SK-N-SH treated with all-trans-retinoic acid at 6 μM for 48 hours (cell line): ENCODE data around the gene OR4E2.

Experiments
- ATAC-seq: fragments of 200-7000 bp; cut with Tn5 transposase; 3 replicates; pipeline ENCODE4 v1.9.1; 2020; ENCODE audit warnings: mild to moderate bottlenecking, moderate library complexity
- ARNTL ChIP-seq: fragments of 450-650 bp; formaldehyde crosslinking; IDR thresholded peaks from 2 replicates; pipeline ENCODE4 v1.5.0; 2020; ENCODE audit warnings: low read depth, mild to moderate bottlenecking, moderate library complexity, borderline replicate concordance
- BACH2 ChIP-seq: fragments of 250-450 bp; sonication (Bioruptor Pico); IDR thresholded peaks from 2 replicates; pipeline ENCODE4 v1.9.0; 2021; ENCODE audit warnings: mild to moderate bottlenecking, borderline replicate concordance
- CSDC2 ChIP-seq: fragments of 250-450 bp; sonication (Bioruptor Pico); IDR thresholded peaks from 2 replicates; pipeline ENCODE4 v1.5.0; 2020; ENCODE audit warnings: mild to moderate bottlenecking, moderate library complexity
- ESRRG ChIP-seq: fragments of 250-450 bp; sonication (Bioruptor Pico); IDR thresholded peaks from 2 replicates; pipeline ENCODE4 v1.6.1; 2021; ENCODE audit warnings: mild to moderate bottlenecking
- GLIS3 ChIP-seq: fragments of 250-450 bp; sonication (Bioruptor Pico); IDR thresholded peaks from 2 replicates; pipeline ENCODE4 v1.5.0; 2020; ENCODE audit warnings: mild to moderate bottlenecking, moderate library complexity
- ISL1 ChIP-seq: fragments of 250-450 bp; sonication (Bioruptor Pico); IDR thresholded peaks from 2 replicates; pipeline ENCODE4 v2.1.2; 2022; ENCODE audit warnings: mild to moderate bottlenecking, moderate library complexity
- OSR1 ChIP-seq: fragments of 250-450 bp; sonication (Bioruptor Pico); IDR thresholded peaks from 2 replicates; pipeline ENCODE4 v1.8.0; 2022; ENCODE audit warnings: moderate library complexity, mild to moderate bottlenecking, inconsistent platforms
- PPARA ChIP-seq: fragments of 250-450 bp; sonication (Bioruptor Pico); IDR thresholded peaks from 2 replicates; pipeline ENCODE4 v1.5.0; 2020; ENCODE audit warnings: mild to moderate bottlenecking, borderline replicate concordance
- SNAI2 ChIP-seq: fragments of 250-450 bp; sonication (Bioruptor Pico); IDR thresholded peaks from 2 replicates; pipeline ENCODE4 v1.5.0; 2020; ENCODE audit warnings: mild to moderate bottlenecking, moderate library complexity
- TCF4 ChIP-seq: fragments of 250-450 bp; sonication (Bioruptor Pico); IDR thresholded peaks from 2 replicates; pipeline ENCODE4 v1.8.0; 2021; ENCODE audit warnings: mild to moderate bottlenecking, moderate library complexity, borderline replicate concordance
- TOX ChIP-seq: fragments of 250-450 bp; sonication (Bioruptor Pico); IDR thresholded peaks from 2 replicates; pipeline ENCODE4 v1.8.0; 2021; ENCODE audit warnings: mild to moderate bottlenecking, moderate library complexity, borderline replicate concordance
- TSHZ2 ChIP-seq: fragments of 250-450 bp; sonication (Bioruptor Pico); IDR thresholded peaks from 2 replicates; pipeline ENCODE4 v1.5.0; 2020; ENCODE audit warnings: mild to moderate bottlenecking, moderate library complexity
- ZC3H10 ChIP-seq: fragments of 250-450 bp; sonication (Bioruptor Pico); IDR thresholded peaks from 2 replicates; pipeline ENCODE4 v1.5.1; 2021; ENCODE audit warnings: mild to moderate bottlenecking, moderate library complexity
- ZFP3 ChIP-seq: fragments of 250-450 bp; sonication (Bioruptor Pico); IDR thresholded peaks from 2 replicates; pipeline ENCODE4 v1.5.0; 2020; ENCODE audit warnings: mild to moderate bottlenecking, moderate library complexity
- ZFP30 ChIP-seq: fragments of 450-650 bp; formaldehyde crosslinking; IDR thresholded peaks from 2 replicates; pipeline ENCODE4 v1.5.0; 2022; ENCODE audit warnings: mild to moderate bottlenecking, moderate library complexity
- ZNF70 ChIP-seq: fragments of 450-650 bp; formaldehyde crosslinking; IDR thresholded peaks from 2 replicates; pipeline ENCODE4 v1.5.0; 2020; ENCODE audit warnings: mild to moderate bottlenecking, moderate library complexity
- ZNF8 ChIP-seq: fragments of 450-650 bp; formaldehyde crosslinking; IDR thresholded peaks from 2 replicates; pipeline ENCODE4 v1.5.0; 2020; ENCODE audit warnings: mild to moderate bottlenecking, moderate library complexity
- TF ChIP-seq, protein P1 (sequence below): fragments of 250-450 bp; sonication (Bioruptor Pico); IDR thresholded peaks from 2 replicates; pipeline ENCODE4 v1.5.1; 2021; ENCODE audit warnings: mild to moderate bottlenecking, moderate library complexity
- TF ChIP-seq, protein P2 (sequence below): fragments of 250-450 bp; sonication (Bioruptor Pico); IDR thresholded peaks from 2 replicates; pipeline ENCODE4 v1.8.0; 2020; ENCODE audit warnings: mild to moderate bottlenecking, moderate library complexity, borderline replicate concordance
- TF ChIP-seq, protein P3 (sequence below): fragments of 250-450 bp; sonication (Bioruptor Pico); IDR thresholded peaks from 2 replicates; pipeline ENCODE4 v1.5.1; 2020; ENCODE audit warnings: low read depth, mild to moderate bottlenecking, moderate library complexity
- TF ChIP-seq, protein P4 (sequence below): fragments of 250-450 bp; sonication (Bioruptor Pico); IDR thresholded peaks from 2 replicates; pipeline ENCODE4 v1.8.0; 2021; ENCODE audit warnings: low read depth, mild to moderate bottlenecking, moderate library complexity, borderline replicate concordance

OR4E2 gene

DNA sequence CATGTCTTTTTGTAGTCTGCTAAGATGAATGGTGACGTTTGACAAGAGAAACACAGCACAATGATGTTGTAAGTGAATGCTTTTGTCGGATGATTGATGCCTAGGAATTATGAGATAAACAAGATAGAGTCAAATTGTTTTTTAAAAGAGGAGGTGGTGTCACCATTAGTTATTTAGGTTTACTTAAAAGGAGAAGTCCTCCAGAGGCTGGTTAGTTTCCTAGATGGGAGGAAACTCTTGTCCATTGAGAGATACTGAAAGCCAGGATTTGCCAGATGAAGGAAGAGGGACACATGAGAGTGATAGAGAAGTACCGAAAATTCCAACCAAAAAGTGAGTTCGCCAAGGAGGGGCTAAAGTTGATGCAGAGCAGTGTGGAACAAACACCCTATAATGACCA lies 18.8 kb upstream of the OR4E2 start, which contains the start of gene OR10G2:
TSS of gene OR10G2 (minus strand) at position 101 of the 400 bp plus-strand sequence. CDS start at position 3, 98 bp downstream.
- no peak for ATAC-seq
- TF ChIP-seq, protein P1, sequence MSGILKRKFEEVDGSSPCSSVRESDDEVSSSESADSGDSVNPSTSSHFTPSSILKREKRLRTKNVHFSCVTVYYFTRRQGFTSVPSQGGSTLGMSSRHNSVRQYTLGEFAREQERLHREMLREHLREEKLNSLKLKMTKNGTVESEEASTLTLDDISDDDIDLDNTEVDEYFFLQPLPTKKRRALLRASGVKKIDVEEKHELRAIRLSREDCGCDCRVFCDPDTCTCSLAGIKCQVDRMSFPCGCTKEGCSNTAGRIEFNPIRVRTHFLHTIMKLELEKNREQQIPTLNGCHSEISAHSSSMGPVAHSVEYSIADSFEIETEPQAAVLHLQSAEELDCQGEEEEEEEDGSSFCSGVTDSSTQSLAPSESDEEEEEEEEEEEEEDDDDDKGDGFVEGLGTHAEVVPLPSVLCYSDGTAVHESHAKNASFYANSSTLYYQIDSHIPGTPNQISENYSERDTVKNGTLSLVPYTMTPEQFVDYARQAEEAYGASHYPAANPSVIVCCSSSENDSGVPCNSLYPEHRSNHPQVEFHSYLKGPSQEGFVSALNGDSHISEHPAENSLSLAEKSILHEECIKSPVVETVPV: no peak
- no peak for TF ChIP-seq CSDC2
- no peak for TF ChIP-seq SNAI2
- no peak for TF ChIP-seq TSHZ2 (CRISPR knock-in tag)
- TF ChIP-seq, protein P2, sequence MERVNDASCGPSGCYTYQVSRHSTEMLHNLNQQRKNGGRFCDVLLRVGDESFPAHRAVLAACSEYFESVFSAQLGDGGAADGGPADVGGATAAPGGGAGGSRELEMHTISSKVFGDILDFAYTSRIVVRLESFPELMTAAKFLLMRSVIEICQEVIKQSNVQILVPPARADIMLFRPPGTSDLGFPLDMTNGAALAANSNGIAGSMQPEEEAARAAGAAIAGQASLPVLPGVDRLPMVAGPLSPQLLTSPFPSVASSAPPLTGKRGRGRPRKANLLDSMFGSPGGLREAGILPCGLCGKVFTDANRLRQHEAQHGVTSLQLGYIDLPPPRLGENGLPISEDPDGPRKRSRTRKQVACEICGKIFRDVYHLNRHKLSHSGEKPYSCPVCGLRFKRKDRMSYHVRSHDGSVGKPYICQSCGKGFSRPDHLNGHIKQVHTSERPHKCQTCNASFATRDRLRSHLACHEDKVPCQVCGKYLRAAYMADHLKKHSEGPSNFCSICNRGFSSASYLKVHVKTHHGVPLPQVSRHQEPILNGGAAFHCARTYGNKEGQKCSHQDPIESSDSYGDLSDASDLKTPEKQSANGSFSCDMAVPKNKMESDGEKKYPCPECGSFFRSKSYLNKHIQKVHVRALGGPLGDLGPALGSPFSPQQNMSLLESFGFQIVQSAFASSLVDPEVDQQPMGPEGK (CRISPR knock-in tag): no peak
- TF ChIP-seq ZNF8 (CRISPR knock-in tag): no peak
- TF ChIP-seq ZNF70: no peak
- no peak for TF ChIP-seq TCF4
- no peak for TF ChIP-seq BACH2 (CRISPR knock-in tag)

GRCh38 chr14:21642683-21643082 lies 11.0 kb upstream of the OR4E2 start:
- no peak for ATAC-seq
- no peak for TF ChIP-seq ZC3H10 (CRISPR knock-in tag)
- no peak for TF ChIP-seq TOX (CRISPR knock-in tag)
- TF ChIP-seq ZFP30 (CRISPR knock-in tag): no peak
- no peak for TF ChIP-seq PPARA
- TF ChIP-seq ZNF8 (CRISPR knock-in tag): no peak

DNA sequence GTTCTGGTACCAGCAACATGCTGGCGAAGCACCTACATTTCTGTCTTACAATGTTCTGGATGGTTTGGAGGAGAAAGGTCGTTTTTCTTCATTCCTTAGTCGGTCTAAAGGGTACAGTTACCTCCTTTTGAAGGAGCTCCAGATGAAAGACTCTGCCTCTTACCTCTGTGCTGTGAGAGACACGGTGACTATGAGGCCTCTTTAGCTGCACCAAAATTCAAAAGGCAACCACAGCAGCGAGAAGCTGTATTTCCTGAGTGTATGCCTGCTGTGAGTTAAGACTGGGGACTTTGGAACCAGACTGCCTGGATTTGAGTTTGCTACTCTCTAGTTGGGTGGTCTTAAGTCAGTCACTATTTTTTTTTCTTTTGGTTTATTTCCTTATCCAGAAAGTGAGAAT lies 10.2 kb upstream of the OR4E2 start:
- ATAC-seq: no peak
- TF ChIP-seq, protein P3, sequence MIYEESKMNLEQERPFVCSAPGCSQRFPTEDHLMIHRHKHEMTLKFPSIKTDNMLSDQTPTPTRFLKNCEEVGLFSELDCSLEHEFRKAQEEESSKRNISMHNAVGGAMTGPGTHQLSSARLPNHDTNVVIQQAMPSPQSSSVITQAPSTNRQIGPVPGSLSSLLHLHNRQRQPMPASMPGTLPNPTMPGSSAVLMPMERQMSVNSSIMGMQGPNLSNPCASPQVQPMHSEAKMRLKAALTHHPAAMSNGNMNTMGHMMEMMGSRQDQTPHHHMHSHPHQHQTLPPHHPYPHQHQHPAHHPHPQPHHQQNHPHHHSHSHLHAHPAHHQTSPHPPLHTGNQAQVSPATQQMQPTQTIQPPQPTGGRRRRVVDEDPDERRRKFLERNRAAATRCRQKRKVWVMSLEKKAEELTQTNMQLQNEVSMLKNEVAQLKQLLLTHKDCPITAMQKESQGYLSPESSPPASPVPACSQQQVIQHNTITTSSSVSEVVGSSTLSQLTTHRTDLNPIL (CRISPR knock-in tag): no peak
- TF ChIP-seq OSR1 (CRISPR knock-in tag): no peak
- no peak for TF ChIP-seq ISL1 (CRISPR knock-in tag)
- TF ChIP-seq, protein P1: no peak
- TF ChIP-seq, protein P4, sequence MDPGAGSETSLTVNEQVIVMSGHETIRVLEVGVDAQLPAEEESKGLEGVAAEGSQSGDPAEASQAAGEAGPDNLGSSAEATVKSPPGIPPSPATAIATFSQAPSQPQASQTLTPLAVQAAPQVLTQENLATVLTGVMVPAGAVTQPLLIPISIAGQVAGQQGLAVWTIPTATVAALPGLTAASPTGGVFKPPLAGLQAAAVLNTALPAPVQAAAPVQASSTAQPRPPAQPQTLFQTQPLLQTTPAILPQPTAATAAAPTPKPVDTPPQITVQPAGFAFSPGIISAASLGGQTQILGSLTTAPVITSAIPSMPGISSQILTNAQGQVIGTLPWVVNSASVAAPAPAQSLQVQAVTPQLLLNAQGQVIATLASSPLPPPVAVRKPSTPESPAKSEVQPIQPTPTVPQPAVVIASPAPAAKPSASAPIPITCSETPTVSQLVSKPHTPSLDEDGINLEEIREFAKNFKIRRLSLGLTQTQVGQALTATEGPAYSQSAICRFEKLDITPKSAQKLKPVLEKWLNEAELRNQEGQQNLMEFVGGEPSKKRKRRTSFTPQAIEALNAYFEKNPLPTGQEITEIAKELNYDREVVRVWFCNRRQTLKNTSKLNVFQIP (CRISPR knock-in tag): no peak
- no peak for TF ChIP-seq TOX (CRISPR knock-in tag)
- TF ChIP-seq, protein P2 (CRISPR knock-in tag): no peak
- no peak for TF ChIP-seq TCF4
- TF ChIP-seq BACH2 (CRISPR knock-in tag): no peak
- TF ChIP-seq PPARA: no peak
- no peak for TF ChIP-seq ZFP3
- no peak for TF ChIP-seq GLIS3
- no peak for TF ChIP-seq ARNTL (CRISPR knock-in tag)
- TF ChIP-seq ESRRG (CRISPR knock-in tag): no peak
- no peak for TF ChIP-seq ZNF70
- TF ChIP-seq ZC3H10 (CRISPR knock-in tag): no peak
